ENCODE measurements around the gene STIMATE. TPM values are rescaled to one million over a fixed set of nuclear protein-coding genes. Genes with fewer than 3 reads are reported as not detected.
A peak's percentile ranks its signal among the peaks of the same experiment; 100 is the strongest.

The STIMATE gene
- total RNA-seq, 2 donors from 2014 or later: 34.4 to 40.8 TPM

DNA sequence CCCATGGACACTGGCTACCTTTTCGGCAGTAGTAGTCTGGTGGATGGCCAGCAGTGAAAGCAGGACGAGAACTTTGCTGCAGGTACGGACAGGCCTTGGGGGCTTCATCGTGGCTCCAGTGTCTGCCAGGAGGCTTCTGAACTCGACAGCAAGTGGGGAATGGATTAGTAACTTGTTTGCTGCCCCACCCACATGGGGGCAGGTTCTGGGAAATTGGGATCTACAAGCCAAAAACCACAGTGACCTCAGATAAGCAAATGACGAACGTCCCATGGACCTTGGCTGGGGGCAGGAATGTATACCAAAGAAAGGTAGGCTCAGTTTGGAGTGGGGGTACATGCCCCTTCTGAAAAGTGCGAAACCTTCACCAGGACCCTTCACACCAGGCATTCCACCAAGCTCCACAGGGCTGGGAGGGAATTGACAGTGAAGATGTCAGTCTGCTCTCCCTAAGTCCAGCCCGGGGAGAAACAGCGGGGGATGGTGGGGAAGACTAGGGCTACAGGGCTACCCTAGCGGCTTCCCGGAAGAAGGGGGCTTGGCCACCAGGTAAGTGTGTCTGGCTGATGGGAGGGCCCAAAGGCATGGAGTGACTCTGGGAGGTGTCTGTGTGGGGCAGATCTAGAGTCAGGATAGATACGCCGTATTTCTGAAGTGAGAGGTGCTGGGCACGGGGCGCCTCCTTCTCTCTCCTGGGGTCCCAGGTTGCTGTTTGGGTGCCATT, 66.7 kb downstream of the STIMATE start, which contains the start of gene ITIH4:
ITIH4 (minus strand) TSS at position 138 of the 724 bp plus-strand sequence; CDS start at position 108, 30 bp downstream.
- DNase-seq: no peak
- H3K36me3 Mint-ChIP-seq (ENCODE audit: insufficient read depth in 2 of 2): no peaks in the 10 kb centered on the region
- no peak for ATAC-seq (replicated peaks in 1 of 2)
- no peak within 1 kb of the TSS for H3K27ac Mint-ChIP-seq
- no peaks in the 10 kb centered on the region for H3K27me3 Mint-ChIP-seq (ENCODE audit: low read depth)
- no peaks in the 10 kb centered on the region for H3K9me3 Mint-ChIP-seq
- peaks cover 8% of the 10 kb centered on the region for H3K4me1 Mint-ChIP-seq (ENCODE audit: low read depth)
- H3K4me3 Mint-ChIP-seq: no peak within 1 kb of the TSS

DNA sequence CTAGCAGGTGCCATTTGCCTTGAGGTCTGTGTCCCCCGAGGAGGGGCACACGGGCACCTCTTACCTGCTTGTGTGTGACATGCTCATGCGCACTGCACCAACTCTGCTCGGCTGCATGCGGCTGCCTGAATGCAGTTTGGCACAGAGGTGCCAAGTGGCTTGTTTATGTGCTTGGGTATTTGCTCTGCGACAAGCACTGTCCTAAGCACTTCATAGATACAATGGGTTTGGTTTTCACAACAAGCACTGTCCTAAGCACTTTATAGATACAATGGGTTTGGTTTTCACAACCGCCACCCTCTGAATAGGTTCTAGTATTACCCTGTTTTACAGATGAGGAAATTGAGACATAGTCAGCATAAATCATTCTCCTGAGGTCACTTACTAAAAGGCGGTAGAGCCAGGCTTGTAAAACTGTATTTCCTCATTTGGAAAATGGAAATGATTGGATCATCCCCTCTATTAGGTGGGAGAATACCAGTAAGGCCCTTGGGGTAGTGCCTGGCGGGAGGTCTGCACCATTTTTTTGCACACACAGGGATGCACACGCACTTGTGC, 67.4 kb downstream of the STIMATE start:
- Mint-ChIP-seq H3K4me1 (ENCODE audit: low read depth) (peaks cover 8% of the 10 kb centered on the region), H3K27ac (no peak overlapping the region), H3K27me3 (ENCODE audit: low read depth) (no peaks in the 10 kb centered on the region), H3K9me3 (no peaks in the 10 kb centered on the region), H3K36me3 (ENCODE audit: insufficient read depth in 2 of 2) (no peaks in the 10 kb centered on the region), H3K4me3 (no peak overlapping the region)
- no peak for ATAC-seq (replicated peaks in 1 of 2)
- no peak for DNase-seq

DNA sequence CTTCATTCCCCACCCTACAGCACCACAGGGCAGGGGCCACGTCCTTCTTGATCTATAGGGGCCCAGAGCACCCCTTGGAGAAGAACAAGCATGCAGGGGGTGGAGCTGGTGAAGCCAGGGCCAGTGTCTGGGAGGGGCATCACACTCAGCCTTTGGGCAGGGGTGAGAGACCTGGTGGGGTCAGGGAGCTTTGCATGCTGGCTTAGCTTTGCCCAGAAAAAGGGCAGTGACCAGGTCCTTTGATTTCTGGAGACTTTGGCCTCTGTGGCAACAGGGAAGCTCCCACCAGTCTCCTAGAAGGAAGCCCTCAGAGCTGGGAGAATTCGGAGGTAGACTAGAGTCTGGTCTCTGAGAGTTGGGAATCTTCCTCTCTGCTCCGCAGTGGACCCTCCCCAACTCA, 67.9 kb downstream of the STIMATE start:
- peaks cover 8% of the 10 kb centered on the region for H3K4me1 Mint-ChIP-seq (ENCODE audit: low read depth)
- DNase-seq (no peak), ATAC-seq (replicated peaks in 1 of 2) (no peak)
- H3K36me3 Mint-ChIP-seq (ENCODE audit: insufficient read depth in 2 of 2): no peaks in the 10 kb centered on the region
- no peaks in the 10 kb centered on the region for H3K9me3 Mint-ChIP-seq
- no peak overlapping the region for H3K27ac Mint-ChIP-seq
- H3K27me3 Mint-ChIP-seq (ENCODE audit: low read depth): no peaks in the 10 kb centered on the region
- H3K4me3 Mint-ChIP-seq: no peak overlapping the region

DNA sequence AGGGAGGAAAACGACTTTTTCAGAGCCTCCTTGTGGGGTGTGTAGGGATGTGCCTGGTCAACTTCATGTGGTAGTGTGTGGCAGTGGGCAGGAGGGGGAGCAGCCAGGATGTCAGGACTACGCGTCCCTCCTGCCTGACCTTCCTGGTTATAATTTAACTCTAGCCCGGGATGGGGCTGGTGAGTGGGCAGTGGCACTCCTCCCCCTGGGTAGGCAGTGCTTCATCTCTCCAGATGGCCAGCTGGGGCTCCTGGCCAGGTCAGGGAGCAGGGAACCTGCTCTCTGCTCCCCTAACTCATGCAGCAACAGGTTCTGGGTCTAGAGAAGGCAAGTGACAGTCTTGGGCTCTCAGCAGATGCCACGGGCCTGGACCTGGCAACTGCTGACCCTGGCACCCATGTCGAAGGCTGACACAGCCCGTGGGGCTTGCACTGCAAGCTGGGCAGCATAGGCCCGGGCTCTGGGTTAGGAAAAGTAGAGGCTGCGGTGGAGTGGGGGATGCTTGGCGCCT, 69.4 kb downstream of the STIMATE start:
- Mint-ChIP-seq H3K27ac (no peak overlapping the region), H3K4me3 (no peak overlapping the region), H3K9me3 (no peaks in the 10 kb centered on the region), H3K36me3 (ENCODE audit: insufficient read depth in 2 of 2) (no peaks in the 10 kb centered on the region), H3K27me3 (ENCODE audit: low read depth) (no peaks in the 10 kb centered on the region), H3K4me1 (ENCODE audit: low read depth) (peaks cover 8% of the 10 kb centered on the region)
- DNase-seq (no peak), ATAC-seq (replicated peaks in 1 of 2) (no peak)

DNA sequence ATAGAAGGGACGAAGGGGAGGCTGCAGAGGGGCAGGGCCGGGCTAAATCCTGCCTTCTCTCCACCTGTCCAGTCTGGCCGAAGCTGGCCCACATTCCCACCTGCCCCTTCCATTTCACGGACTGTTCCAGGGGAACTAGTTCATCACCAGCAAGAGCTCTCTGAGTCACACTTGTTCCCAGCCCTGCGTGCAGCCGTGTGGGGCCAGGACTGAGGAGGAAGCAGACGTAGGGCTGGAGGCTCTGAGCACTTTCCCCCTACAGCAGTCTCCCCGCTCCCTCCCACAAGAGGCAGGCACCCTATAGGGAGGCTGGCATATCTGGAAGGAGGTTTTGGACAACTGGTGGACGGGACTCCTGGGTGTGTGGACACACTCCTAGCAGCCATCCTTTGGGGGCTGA, 69.9 kb downstream of the STIMATE start:
- Mint-ChIP-seq H3K27ac (no peak overlapping the region), H3K27me3 (ENCODE audit: low read depth) (no peaks in the 10 kb centered on the region), H3K36me3 (ENCODE audit: insufficient read depth in 2 of 2) (no peaks in the 10 kb centered on the region), H3K4me3 (no peak overlapping the region), H3K4me1 (ENCODE audit: low read depth) (peaks cover 8% of the 10 kb centered on the region), H3K9me3 (no peaks in the 10 kb centered on the region)
- ATAC-seq (replicated peaks in 1 of 2): no peak
- DNase-seq: no peak

DNA sequence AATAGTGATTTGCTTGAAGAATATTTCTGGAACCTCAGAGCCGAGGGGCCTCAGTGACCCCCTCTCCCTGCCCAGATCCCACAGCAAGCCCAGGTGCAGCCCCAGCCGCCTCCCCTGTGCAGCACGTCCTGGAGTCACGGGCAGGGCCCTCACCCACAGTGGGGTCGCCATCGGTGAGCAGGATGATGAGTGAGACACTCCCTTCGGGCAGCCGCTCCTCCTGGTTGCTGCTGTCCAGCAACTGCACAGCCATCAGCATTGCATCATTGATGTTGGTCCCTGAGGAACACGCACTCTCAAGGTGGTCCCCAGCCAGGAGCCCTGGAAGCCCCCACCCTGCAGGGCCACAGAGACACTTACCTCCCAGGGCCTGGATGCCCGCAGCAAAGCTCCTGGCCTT, 73.3 kb downstream of the STIMATE start:
- Mint-ChIP-seq H3K36me3 (ENCODE audit: insufficient read depth in 2 of 2) (no peaks in the 10 kb centered on the region), H3K4me1 (ENCODE audit: low read depth) (no peaks in the 10 kb centered on the region)
- no peak for DNase-seq

DNA sequence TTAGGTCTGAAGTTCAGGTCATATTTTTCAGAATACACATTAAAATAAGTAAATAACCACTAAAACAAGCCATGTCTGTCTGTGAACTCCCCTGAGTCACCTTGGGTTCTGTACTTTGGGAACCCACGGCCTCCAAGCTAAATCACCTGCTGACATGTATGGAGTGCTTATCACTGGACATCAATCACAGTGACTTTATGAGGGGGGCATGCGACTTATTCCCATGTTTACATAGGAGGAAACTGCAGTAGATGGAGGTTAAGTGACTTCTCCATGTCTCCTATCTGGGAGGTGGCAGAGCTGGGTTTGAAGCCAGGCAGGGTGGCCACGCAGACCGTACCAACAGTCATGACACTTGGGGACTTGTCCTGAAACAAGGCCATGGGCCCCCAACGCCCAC, 75.0 kb downstream of the STIMATE start:
- DNase-seq: no peak
- no peak for ATAC-seq (replicated peaks in 1 of 2)
- Mint-ChIP-seq H3K27me3 (ENCODE audit: low read depth) (no peaks in the 10 kb centered on the region), H3K36me3 (ENCODE audit: insufficient read depth in 2 of 2) (no peaks in the 10 kb centered on the region), H3K4me3 (no peak overlapping the region), H3K27ac (no peak overlapping the region), H3K9me3 (no peaks in the 10 kb centered on the region), H3K4me1 (ENCODE audit: low read depth) (no peaks in the 10 kb centered on the region)

More for the DNA sequence above, 73.3 kb downstream of the STIMATE start:
- H3K9me3 Mint-ChIP-seq: no peaks in the 10 kb centered on the region
- ATAC-seq (replicated peaks in 1 of 2): no peak
- no peak overlapping the region for H3K27ac Mint-ChIP-seq
- H3K27me3 Mint-ChIP-seq (ENCODE audit: low read depth): no peaks in the 10 kb centered on the region
- H3K4me3 Mint-ChIP-seq: no peak overlapping the region

DNA sequence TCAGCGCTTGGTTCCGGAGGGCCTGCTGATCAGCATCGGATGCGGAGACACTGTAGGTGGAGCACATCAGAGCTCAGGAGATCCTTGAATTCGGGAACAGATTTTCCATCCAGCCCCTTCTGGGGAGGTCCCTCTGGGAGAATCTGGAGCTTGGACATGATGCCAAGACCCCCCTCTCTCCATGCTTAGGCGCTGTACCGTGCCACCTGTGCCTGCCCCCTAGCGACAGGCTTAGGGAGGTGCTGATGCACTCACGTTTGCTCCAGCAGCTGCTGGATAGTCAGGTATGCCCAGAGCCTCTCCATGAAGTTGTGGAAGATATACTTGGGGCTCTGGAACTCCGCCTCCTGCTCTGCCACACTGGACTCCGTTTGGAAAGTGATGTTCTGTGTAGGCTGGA, 76.6 kb downstream of the STIMATE start:
- no peaks in the 10 kb centered on the region for H3K4me1 Mint-ChIP-seq (ENCODE audit: low read depth)
- peak in 1 of 2 donors; percentile 42 for ATAC-seq (replicated peaks in 1 of 2)
- no peaks in the 10 kb centered on the region for H3K36me3 Mint-ChIP-seq (ENCODE audit: insufficient read depth in 2 of 2)
- DNase-seq: peak; percentile 26 to 38
- H3K27me3 Mint-ChIP-seq (ENCODE audit: low read depth): no peaks in the 10 kb centered on the region
- no peak overlapping the region for H3K27ac Mint-ChIP-seq
- no peak overlapping the region for H3K4me3 Mint-ChIP-seq
- H3K9me3 Mint-ChIP-seq: no peaks in the 10 kb centered on the region

DNA sequence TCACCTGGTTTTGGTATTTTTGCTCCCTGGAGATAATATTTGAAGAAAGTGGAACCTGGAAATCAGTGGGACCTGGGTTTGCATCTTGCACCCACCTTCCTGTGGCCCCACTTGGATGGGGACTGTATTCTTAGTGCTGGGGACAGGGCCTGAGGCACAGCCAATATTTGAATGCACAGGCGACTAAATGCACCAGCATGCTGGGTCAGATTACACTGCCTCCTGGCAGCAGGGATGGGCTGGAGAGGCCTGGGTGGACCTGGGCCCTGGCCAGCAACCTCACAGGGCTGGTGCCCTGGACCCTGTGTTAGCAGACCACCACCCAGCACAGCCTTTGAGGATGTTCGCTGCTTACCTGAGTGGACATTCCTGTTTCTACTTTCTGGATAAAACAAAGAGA, 77.4 kb downstream of the STIMATE start:
- no peaks in the 10 kb centered on the region for H3K4me1 Mint-ChIP-seq (ENCODE audit: low read depth)
- no peak for ATAC-seq (replicated peaks in 1 of 2)

DNA sequence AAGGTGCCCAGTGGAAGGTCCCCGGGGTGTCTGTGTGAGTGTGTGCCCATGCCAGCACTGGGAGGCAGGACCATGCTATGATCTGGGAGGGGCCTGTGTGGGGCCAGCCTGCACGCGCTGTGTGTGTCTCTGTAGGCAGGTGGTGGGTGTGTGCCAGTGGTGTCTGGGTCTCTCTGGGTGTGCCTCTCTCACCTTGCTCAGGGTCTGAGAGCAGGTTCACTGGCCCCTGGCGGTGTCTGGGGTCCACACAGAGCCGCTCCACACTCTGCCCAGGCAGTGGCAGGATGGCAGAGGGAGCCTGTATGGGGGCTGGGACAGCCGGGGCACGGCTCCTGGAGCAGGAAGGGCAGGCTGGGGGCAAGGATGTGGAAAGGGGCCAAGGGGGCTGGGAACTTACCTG, 79.5 kb downstream of the STIMATE start:
- no peaks in the 10 kb centered on the region for H3K27me3 Mint-ChIP-seq (ENCODE audit: low read depth)
- no peak overlapping the region for H3K27ac Mint-ChIP-seq
- ATAC-seq (replicated peaks in 1 of 2): peak in 1 of 2 donors; percentile 12
- no peaks in the 10 kb centered on the region for H3K9me3 Mint-ChIP-seq
- H3K4me1 Mint-ChIP-seq (ENCODE audit: low read depth): no peaks in the 10 kb centered on the region
- no peaks in the 10 kb centered on the region for H3K36me3 Mint-ChIP-seq (ENCODE audit: insufficient read depth in 2 of 2)
- no peak for DNase-seq
- H3K4me3 Mint-ChIP-seq: no peak overlapping the region

More for the DNA sequence above, 77.4 kb downstream of the STIMATE start:
- Mint-ChIP-seq H3K36me3 (ENCODE audit: insufficient read depth in 2 of 2) (no peaks in the 10 kb centered on the region), H3K9me3 (no peaks in the 10 kb centered on the region), H3K27me3 (ENCODE audit: low read depth) (no peaks in the 10 kb centered on the region), H3K4me3 (no peak overlapping the region), H3K27ac (no peak overlapping the region)
- no peak for DNase-seq

DNA sequence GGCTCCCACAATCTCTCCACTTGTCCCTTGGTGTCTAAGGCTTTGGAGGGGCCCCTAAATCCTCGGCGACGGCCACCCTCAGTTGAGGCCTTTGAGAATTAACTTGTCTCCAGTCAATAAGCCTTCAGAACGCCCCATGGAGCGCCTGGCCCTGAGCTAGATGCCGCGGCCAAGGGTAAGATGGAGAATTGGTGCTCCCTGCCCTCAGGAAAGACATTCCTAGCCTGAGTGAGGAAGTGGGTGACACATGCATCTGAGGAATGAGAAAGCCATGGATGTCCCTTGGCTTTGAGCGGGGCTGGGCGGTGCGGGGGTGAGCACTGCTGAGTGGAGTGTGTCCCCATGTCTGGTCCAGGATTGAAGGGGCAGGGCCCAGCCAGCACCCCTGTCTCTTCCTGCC, 80.1 kb downstream of the STIMATE start:
- Mint-ChIP-seq H3K27ac (peak overlapping the region; percentile 46), H3K27me3 (ENCODE audit: low read depth) (no peaks in the 10 kb centered on the region), H3K4me3 (no peak overlapping the region), H3K4me1 (ENCODE audit: low read depth) (no peaks in the 10 kb centered on the region), H3K36me3 (ENCODE audit: insufficient read depth in 2 of 2) (no peaks in the 10 kb centered on the region), H3K9me3 (no peaks in the 10 kb centered on the region)
- ATAC-seq (replicated peaks in 1 of 2) (no peak), DNase-seq (no peak)

DNA sequence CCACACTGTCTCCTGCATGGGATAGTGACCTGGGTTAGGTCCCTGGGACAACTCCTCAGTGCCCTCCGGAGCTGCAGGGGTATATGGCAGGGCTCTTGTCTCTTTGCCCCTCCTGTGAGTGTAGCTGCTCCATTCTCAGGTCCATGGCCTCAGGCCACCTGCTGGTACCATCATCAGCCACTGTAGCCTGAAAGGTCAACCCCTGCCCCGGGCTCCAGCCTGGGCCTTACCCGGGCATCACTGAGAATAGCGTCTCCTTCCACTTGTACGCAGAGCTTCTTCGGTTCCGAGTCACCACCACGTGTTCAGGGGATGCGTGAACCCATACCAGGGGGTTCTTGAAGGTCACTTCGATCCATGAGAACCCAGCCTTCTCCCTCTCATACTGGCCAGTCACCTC, 80.7 kb downstream of the STIMATE start:
- no peak overlapping the region for H3K4me3 Mint-ChIP-seq
- no peaks in the 10 kb centered on the region for H3K9me3 Mint-ChIP-seq
- no peak overlapping the region for H3K27ac Mint-ChIP-seq
- H3K27me3 Mint-ChIP-seq (ENCODE audit: low read depth): no peaks in the 10 kb centered on the region
- DNase-seq (no peak), ATAC-seq (replicated peaks in 1 of 2) (no peak)
- no peaks in the 10 kb centered on the region for H3K36me3 Mint-ChIP-seq (ENCODE audit: insufficient read depth in 2 of 2)
- no peaks in the 10 kb centered on the region for H3K4me1 Mint-ChIP-seq (ENCODE audit: low read depth)

DNA sequence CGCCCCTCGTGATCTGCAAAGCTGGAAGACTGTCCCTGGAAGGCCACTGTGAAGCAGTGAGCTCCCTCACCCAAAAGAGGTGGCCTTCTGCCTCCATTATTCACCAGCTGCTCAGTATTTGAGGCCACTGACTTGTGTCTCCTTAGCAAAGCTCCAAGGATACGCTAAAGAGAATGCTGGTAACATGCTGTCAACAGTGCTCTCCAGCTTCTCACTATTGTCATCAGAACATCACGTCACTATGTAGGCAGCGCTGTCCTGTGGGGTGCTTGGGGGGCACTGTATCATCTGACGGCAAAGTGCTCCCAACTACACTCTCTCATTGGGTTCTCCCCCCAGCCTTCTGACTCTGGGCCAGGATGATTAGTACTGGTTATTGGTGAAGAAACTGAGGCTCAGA, 81.1 kb downstream of the STIMATE start:
- no peaks in the 10 kb centered on the region for H3K9me3 Mint-ChIP-seq
- H3K27me3 Mint-ChIP-seq (ENCODE audit: low read depth): no peaks in the 10 kb centered on the region
- no peak overlapping the region for H3K27ac Mint-ChIP-seq
- DNase-seq (no peak), ATAC-seq (replicated peaks in 1 of 2) (no peak)
- H3K4me3 Mint-ChIP-seq: no peak overlapping the region
- no peaks in the 10 kb centered on the region for H3K36me3 Mint-ChIP-seq (ENCODE audit: insufficient read depth in 2 of 2)
- H3K4me1 Mint-ChIP-seq (ENCODE audit: low read depth): no peaks in the 10 kb centered on the region

DNA sequence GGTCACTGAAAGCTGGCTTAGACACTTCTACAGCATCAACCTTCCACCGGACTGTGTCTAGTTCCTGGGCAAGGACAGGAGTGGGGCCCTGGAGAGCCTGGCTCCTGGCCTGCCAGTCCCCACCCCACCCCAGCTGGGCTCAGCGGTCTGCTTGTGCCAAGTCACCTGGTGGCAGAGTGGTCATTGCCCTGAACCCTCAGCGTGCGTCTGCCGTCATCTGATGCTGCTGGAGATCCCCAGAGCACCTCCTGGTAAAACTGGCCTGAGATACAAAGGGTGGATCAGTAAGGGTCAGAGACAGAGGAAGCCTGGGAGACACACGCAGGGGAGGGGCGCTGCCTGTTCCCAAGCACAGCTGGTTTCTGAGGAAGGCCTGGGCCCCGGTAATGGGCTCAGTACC, 83.5 kb downstream of the STIMATE start:
- Mint-ChIP-seq H3K9me3 (no peaks in the 10 kb centered on the region), H3K4me1 (ENCODE audit: low read depth) (no peaks in the 10 kb centered on the region), H3K4me3 (no peak overlapping the region), H3K27ac (no peak overlapping the region), H3K36me3 (ENCODE audit: insufficient read depth in 2 of 2) (no peaks in the 10 kb centered on the region), H3K27me3 (ENCODE audit: low read depth) (no peaks in the 10 kb centered on the region)
- no peak for DNase-seq
- ATAC-seq (replicated peaks in 1 of 2): no peak
